Measurements from ENCODE around the gene EPO.
"Not testable (repeated sequence)": the region's sequence is repeated elsewhere in the genome, so short reads cannot be mapped to it uniquely, and the experiment has no call there.

The EPO gene

DNA sequence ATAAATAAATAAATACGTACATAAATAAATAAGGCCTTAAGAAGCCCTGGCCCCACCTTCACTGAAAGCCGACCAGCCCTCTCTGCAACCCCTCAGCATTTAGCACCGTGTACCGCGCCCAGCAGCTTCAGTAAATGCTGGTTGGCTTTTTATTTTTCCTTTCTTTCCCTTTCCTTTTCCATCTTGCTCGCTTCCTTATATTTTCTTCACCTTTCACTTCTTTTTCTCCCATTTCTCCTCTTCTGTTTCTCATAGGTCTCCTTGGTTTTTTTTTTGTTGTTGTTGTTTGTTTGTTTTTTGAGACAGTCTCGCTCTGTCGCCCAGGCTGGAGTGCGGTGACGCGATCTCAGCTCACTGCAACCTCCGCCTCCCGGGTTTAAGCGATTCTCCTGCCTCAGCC lies 24.3 kb downstream of the EPO start:
- DNase-seq, result no peak

DNA sequence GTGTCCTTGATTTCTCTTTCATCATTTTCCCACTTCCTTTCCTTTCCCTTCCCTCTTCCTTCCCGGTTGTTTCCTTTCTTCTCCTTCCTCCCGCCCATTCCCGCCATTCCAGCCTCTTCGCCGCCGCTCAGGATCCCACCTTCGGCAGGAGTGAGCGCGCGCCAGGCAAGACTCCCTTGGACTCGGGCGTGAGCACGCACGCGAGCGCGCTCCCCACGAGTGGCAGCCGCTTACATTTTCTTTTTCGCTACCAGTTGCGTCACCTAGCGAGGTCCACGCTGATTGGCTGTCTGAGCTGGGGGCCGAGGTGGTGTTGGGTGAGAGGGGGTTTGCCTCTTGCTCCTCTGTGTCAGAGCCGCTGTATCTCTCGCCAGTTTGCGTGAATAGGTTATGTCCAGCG lies 24.9 kb downstream of the EPO start:
- DNase-seq, result no peak

- no peak for DNase-seq
Measured at GRCh38 chr7:100752994-100753393, 32.7 kb downstream of the EPO start.

DNA sequence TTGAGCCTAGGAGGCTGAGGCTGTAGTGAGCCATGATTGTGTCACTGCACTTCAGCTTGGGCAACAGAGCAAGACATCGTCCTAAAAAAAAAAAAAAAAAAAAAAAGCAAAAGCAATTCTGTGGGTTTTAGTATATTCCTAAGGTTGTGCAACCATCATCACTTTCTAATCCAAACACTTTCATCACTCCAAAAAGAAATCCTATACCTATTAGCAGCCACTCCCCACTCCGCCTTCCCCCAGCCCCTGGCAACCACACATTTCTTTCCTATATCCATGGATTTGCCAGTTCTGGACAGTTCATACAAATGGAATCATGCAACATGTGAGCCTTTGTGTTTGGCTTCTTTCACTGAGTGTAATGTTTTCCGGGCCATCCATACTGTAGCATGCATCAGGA lies 33.5 kb downstream of the EPO start:
- DNase-seq, result no peak

- DNase-seq, result no peak
Measured at GRCh38 chr7:100759357-100760171, 39.3 kb downstream of the EPO start.

- DNase-seq, result not testable (repeated sequence)
Measured at GRCh38 chr7:100762841-100763240, 42.6 kb downstream of the EPO start.

DNA sequence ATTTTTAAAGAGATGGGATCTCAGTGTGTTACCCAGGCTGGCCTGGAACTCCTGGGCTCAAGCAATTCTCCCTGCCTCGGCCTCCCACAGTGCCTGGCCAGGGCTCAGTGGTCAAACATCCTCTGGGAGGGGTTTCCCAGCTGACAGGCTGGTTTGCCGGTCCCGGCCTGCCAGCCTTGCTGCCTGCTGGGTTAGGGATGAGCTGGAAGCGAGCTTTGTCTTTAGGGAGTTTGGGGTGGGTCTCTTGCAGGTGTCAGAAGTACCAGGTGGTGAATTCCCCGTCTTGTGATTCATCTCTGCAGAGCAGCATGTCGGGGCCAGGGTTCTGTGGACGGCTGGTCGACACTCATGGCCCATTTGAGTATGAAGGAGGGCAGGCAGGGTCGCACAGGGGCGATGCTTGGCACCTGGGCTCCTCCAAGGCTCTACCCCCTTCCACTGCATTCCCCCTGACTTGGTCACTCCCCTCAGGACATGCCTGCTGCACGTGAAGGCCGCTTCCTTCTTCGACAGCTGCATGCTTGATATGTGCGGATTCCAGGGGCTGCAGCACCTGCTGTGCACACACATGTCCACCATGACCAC lies 43.4 kb downstream of the EPO start:
- no peak for DNase-seq

GRCh38 chr7:100764841-100765240 lies 44.6 kb downstream of the EPO start:
- no peak for DNase-seq

- no peak for DNase-seq
Measured at GRCh38 chr7:100765250-100765649, 45.0 kb downstream of the EPO start.

DNA sequence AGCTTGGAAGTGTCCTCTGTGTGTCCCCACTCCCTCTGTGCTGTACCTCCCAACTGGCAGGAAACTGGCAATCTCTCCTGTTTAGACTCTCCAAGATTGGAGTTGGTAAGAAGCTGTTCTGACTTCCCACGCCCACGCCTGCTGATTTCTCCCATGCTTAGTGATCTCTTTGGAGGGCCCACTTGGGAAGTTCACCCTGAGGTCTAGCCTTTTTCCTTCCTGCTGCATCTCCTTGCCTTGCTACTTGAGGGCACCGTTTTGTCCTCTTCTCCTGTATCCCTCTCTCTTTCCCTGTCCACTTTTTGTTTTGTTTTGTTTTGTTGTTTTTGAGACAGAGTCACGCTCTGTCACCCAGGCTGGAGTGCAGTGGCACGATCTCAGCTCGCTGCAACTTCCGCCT lies 48.5 kb downstream of the EPO start:
- DNase-seq, result no peak
